Stimulated activated CD8-positive, alpha-beta memory T cell treated with anti-CD3 and anti-CD28 coated beads, Interleukin-2, amount 100 ng/mL, for 48 hours (primary cell): ENCODE measurements around the gene TRRAP.
"Not testable (repeated sequence)": the region's sequence is repeated elsewhere in the genome, so short reads cannot be mapped to it uniquely, and the experiment has no call there.

ENCODE experiments used
- DNase-seq, 2 donors: peaks; one replicate each; pipeline ENCODE4 v3.0.0-alpha.2; 2020; ENCODE audit warnings: low read depth in 2 of 2

The TRRAP gene

GRCh38 chr7:98878365-98879197 is at the start of gene TRRAP:
TSS of gene TRRAP (plus strand) at chr7:98878532. CDS start at chr7:98881151, 2,619 bp downstream.
- DNase-seq, result peak; percentile 57 to 73

GRCh38 chr7:98830972-98831548 is 47.3 kb upstream of the TRRAP start:
- DNase-seq, result no peak

- peak; percentile 23 to 46 for DNase-seq
Observed at GRCh38 chr7:98831641-98832221, 46.6 kb upstream of the TRRAP start.

GRCh38 chr7:98833022-98833421 is 45.3 kb upstream of the TRRAP start:
- no peak for DNase-seq

GRCh38 chr7:98834949-98835348 is 43.4 kb upstream of the TRRAP start:
- no peak for DNase-seq

- DNase-seq, result peak; percentile 7
Observed at GRCh38 chr7:98836811-98837629, 41.3 kb upstream of the TRRAP start.

- DNase-seq, result no peak
Observed at GRCh38 chr7:98837630-98837972, 40.7 kb upstream of the TRRAP start.

- no peak for DNase-seq
Observed at GRCh38 chr7:98840096-98840495, 38.2 kb upstream of the TRRAP start.

GRCh38 chr7:98840722-98841121 is 37.6 kb upstream of the TRRAP start:
- DNase-seq, result no peak

GRCh38 chr7:98841179-98841997 is 36.9 kb upstream of the TRRAP start:
- DNase-seq, result peak; percentile 42 to 67

GRCh38 chr7:98842552-98842951 is 35.8 kb upstream of the TRRAP start:
- DNase-seq, result not testable (repeated sequence)

- DNase-seq, result no peak
Observed at GRCh38 chr7:98848918-98849317, 29.4 kb upstream of the TRRAP start.

- DNase-seq, result no peak
Observed at GRCh38 chr7:98852826-98853225, 25.5 kb upstream of the TRRAP start.

- DNase-seq, result no peak
Observed at GRCh38 chr7:98855610-98856422, 22.5 kb upstream of the TRRAP start.

- no peak for DNase-seq
Observed at GRCh38 chr7:98860071-98860470, 18.3 kb upstream of the TRRAP start.

- no peak for DNase-seq
Observed at GRCh38 chr7:98862203-98862602, 16.1 kb upstream of the TRRAP start.

GRCh38 chr7:98862716-98863420 is 15.5 kb upstream of the TRRAP start:
- DNase-seq, result no peak

GRCh38 chr7:98863601-98864000 is 14.7 kb upstream of the TRRAP start:
- DNase-seq, result no peak

GRCh38 chr7:98864731-98865453 is 13.4 kb upstream of the TRRAP start:
- DNase-seq, result no peak
